ENCODE data around the gene RABGAP1L. TPM values are rescaled to one million over a fixed set of nuclear protein-coding genes. Genes with fewer than 3 reads are reported as not detected.

RABGAP1L gene
- total and polyA plus RNA-seq, 11 donors = 18.6 to 195 (median 98.4) TPM

DNA sequence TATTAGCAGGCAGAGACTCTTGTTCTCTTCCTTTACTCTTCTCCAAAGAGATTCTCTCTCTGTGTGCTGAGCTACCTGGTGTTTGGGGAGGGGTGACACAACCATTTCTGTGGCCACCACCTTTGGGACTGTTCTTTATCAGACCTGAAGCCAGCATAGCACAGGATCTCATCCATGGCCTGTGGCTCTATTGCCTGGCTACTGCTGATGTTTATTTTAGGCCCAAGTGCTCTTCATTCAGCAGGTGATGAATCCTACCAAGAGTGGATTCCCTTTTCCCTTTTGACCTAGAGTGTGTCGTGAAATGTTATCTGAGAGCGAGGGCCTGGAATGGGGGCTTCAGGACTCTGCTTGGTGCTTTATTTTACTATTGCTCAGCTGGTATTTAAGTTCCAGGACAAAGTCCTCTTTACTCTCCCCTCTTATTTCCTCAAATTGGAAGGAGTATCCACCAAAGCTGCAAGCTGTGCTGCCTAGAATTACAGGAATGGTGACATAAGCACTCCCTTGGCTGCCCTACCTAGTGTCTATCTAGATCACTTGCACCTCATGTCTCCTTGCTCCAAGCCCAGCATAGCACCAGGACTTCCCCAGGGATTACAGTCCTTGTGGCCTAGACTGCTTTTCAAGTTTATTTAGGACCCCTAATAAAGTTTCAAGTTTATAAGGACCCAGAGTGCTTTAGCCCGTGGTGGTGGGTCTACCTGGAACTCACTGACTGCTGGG, 193.7 kb downstream of the RABGAP1L start:
- Histone ChIP-seq H3K4me3 (no peak overlapping the region), H3K27me3 (no peaks in the 10 kb centered on the region), H3K4me1 (peaks cover 0 to 22% (median 0%) of the 10 kb centered on the region in 12 donors), H3K36me3 (no peaks in the 10 kb centered on the region), H3K27ac (peak overlapping the region in 3 of 12 donors; percentile 11 to 35 (median 21)), H3K9me3 (peaks cover 0 to 4% (median 0%) of the 10 kb centered on the region in 12 donors)
- intact Hi-C loops (cut with DNase I) = no loop called here
- WGBS, 4 donors = 51 to 84% (median 66%) methylated on average over 3 of the region's 3 CpGs
- TF ChIP-seq, protein P1, sequence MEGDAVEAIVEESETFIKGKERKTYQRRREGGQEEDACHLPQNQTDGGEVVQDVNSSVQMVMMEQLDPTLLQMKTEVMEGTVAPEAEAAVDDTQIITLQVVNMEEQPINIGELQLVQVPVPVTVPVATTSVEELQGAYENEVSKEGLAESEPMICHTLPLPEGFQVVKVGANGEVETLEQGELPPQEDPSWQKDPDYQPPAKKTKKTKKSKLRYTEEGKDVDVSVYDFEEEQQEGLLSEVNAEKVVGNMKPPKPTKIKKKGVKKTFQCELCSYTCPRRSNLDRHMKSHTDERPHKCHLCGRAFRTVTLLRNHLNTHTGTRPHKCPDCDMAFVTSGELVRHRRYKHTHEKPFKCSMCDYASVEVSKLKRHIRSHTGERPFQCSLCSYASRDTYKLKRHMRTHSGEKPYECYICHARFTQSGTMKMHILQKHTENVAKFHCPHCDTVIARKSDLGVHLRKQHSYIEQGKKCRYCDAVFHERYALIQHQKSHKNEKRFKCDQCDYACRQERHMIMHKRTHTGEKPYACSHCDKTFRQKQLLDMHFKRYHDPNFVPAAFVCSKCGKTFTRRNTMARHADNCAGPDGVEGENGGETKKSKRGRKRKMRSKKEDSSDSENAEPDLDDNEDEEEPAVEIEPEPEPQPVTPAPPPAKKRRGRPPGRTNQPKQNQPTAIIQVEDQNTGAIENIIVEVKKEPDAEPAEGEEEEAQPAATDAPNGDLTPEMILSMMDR (IDR thresholded peaks at IDR 0.05) = no peak
- TF ChIP-seq POLR2A (IDR thresholded peaks at IDR 0.05) = no peak
- DNase-seq = no peak
- peak; percentile 50 to 69 (median 62) for ATAC-seq

DNA sequence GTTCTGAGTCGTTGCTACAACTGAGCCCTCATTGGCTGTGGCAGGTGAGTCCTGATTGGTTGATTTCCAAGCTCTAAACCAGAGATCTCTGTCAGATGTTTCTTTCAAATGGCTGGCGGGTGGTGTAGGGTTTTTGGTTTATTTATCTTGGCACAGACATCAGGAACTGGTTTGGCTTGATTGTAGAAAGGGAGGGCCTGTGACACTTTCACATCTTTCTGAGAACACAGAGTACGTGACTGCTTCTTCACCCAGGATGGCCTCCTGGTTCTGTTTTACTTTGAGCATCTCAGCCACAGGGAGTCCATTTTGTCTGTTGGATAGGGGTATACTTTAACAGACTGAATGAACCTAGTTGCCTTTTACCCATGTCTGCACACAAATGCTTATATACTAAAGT, 199.0 kb downstream of the RABGAP1L start:
- H3K4me1 ChIP-seq = peaks cover 0 to 29% (median 4%) of the 10 kb centered on the region in 12 donors
- WGBS, 4 donors = 46 to 64% (median 54%) methylated on average over 3 of the region's 3 CpGs
- DNase-seq (no peak), ATAC-seq (peak in 3 of 4 donors; percentile 24 to 46 (median 44))
- TF ChIP-seq, protein P1 (IDR thresholded peaks at IDR 0.05) = no peak
- TF ChIP-seq POLR2A (IDR thresholded peaks at IDR 0.05) = no peak
- intact Hi-C loops (cut with DNase I) = no loop called here
- H3K27ac ChIP-seq = peak overlapping the region in 2 of 12 donors; percentile 14 to 16
- no peaks in the 10 kb centered on the region for H3K36me3 ChIP-seq
- H3K9me3 ChIP-seq = peaks cover 0 to 14% (median 0%) of the 10 kb centered on the region in 12 donors
- H3K4me3 ChIP-seq = no peak overlapping the region
- no peaks in the 10 kb centered on the region for H3K27me3 ChIP-seq

DNA sequence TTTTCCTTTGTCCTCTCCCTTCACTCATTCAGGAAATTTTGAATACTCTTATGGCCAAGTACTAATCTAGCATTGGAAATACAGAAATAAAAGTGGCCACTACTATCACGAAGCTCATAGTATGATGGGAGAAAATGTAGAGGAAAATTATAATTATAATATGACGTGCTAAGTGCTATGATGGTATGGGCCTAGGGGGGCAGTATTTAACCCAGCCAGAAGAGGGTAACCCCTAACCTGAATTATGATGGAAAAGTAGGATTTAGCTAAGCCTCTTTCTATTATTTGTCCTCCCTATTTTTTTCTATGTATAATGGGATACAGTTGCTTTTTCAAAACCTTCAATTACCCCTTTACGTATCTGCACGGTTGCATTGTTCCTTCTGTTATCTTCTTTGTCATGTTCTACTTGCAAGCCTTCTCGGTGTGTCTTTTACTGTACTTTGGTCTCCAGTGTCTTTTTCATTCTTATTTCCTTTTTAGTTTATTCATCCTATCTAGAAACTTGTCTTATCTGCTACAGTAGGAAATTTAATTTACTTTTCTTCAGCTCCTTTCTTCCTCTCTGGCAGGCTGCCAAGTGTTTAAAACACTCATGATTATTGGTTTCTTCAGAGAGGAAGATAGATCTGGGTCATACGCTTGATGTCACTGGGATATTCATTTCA, 199.6 kb downstream of the RABGAP1L start:
- no peak for TF ChIP-seq POLR2A (IDR thresholded peaks at IDR 0.05)
- TF ChIP-seq, protein P1 (IDR thresholded peaks at IDR 0.05) = no peak
- peaks cover 0 to 14% (median 0%) of the 10 kb centered on the region in 12 donors for H3K9me3 ChIP-seq
- H3K36me3 ChIP-seq = no peaks in the 10 kb centered on the region
- intact Hi-C loops (cut with DNase I) = no loop called here
- no peak overlapping the region for H3K4me3 ChIP-seq
- peak overlapping the region in 4 of 12 donors; percentile 7 to 33 (median 15) for H3K27ac ChIP-seq
- no peak for ATAC-seq
- H3K4me1 ChIP-seq = peaks cover 0 to 25% (median 4%) of the 10 kb centered on the region in 12 donors
- no peaks in the 10 kb centered on the region for H3K27me3 ChIP-seq
- no peak for DNase-seq
- 62 to 65% (median 63%) methylated on average over 6 of the region's 6 CpGs for WGBS, 4 donors

DNA sequence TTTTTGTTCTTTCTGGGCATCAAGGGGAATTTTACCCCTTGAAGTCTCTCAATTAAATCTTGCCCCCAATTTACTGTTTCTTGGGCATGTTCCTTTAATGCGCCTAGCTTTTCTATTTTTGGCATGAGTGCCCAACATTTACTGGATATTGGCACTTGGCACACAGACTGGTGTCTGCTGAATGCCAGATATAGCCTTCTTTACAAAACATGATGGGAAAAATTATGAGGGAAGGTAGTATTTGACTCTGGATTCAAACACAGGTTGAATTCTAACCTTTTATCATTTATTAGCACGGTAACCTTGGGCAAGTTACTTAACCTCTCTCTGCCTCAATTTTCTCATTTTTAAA, 200.1 kb downstream of the RABGAP1L start:
- ATAC-seq = peak in 1 of 4 donors; percentile 60
- Histone ChIP-seq H3K4me1 (peaks cover 0 to 25% (median 4%) of the 10 kb centered on the region in 12 donors), H3K36me3 (no peaks in the 10 kb centered on the region), H3K27ac (peak overlapping the region in 5 of 12 donors; percentile 7 to 33 (median 15)), H3K4me3 (no peak overlapping the region), H3K27me3 (no peaks in the 10 kb centered on the region), H3K9me3 (peaks cover 0 to 14% (median 0%) of the 10 kb centered on the region in 12 donors)
- no peak for TF ChIP-seq POLR2A (IDR thresholded peaks at IDR 0.05)
- intact Hi-C loops (cut with DNase I) = no loop called here
- WGBS, 4 donors = 63 to 66% (median 64%) methylated on average over 2 of the region's 2 CpGs
- no peak for DNase-seq
